ENCODE results near the gene MIOS. TPM values are rescaled to one million over a fixed set of nuclear protein-coding genes. Genes with fewer than 3 reads are reported as not detected.

The MIOS gene
- total RNA-seq, 1 donor from 2014 or later = 81.3 TPM

DNA sequence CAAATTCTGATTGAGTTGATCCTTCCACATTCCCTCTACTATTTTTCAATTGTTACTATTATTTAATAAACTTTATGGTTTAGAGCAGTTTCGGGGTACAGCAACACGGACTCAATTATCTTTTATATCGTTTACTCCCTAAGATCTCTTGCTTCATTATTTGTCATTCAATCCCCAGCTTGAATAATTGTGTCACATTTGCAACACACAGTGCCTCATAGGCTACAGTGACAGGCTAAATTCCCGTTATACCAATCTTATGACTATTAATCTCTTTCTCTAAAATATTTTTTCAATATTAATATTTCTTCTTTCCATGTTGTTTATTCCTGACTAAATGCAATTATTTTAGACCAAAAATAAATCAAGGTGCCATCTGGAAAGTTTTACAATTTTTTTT, 27.0 kb upstream of the MIOS start:
- ChIA-PET CTCF (interaction anchor here (1.1 to 4.7 kb wide), 4 partner anchors 358 to 677 kb away, joined by 3 to 44 read pairs (median 6); no protein-coding TSS in a partner anchor), POLR2A (no interaction called here)
- no peak for ATAC-seq (ENCODE audit: low read depth)
- intact Hi-C loops (cut with micrococcal nuclease) = loop anchor here (2.0 to 5.0 kb wide), 7 partner anchors 115 to 757 kb away; partner anchors contain the start of gene C1GALT1
- Mint-ChIP-seq H3K36me3 (ENCODE audit: low read depth) (no peaks in the 10 kb centered on the region), H3K4me1 (peaks cover 2% of the 10 kb centered on the region), H3K27ac (no peak overlapping the region), H3K9me3 (no peaks in the 10 kb centered on the region), H3K27me3 (peaks cover 8% of the 10 kb centered on the region), H3K4me3 (no peak overlapping the region)
- TF ChIP-seq, protein P1, sequence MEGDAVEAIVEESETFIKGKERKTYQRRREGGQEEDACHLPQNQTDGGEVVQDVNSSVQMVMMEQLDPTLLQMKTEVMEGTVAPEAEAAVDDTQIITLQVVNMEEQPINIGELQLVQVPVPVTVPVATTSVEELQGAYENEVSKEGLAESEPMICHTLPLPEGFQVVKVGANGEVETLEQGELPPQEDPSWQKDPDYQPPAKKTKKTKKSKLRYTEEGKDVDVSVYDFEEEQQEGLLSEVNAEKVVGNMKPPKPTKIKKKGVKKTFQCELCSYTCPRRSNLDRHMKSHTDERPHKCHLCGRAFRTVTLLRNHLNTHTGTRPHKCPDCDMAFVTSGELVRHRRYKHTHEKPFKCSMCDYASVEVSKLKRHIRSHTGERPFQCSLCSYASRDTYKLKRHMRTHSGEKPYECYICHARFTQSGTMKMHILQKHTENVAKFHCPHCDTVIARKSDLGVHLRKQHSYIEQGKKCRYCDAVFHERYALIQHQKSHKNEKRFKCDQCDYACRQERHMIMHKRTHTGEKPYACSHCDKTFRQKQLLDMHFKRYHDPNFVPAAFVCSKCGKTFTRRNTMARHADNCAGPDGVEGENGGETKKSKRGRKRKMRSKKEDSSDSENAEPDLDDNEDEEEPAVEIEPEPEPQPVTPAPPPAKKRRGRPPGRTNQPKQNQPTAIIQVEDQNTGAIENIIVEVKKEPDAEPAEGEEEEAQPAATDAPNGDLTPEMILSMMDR (IDR thresholded peaks at IDR 0.05) = no peak
- DNase-seq = no peak

DNA sequence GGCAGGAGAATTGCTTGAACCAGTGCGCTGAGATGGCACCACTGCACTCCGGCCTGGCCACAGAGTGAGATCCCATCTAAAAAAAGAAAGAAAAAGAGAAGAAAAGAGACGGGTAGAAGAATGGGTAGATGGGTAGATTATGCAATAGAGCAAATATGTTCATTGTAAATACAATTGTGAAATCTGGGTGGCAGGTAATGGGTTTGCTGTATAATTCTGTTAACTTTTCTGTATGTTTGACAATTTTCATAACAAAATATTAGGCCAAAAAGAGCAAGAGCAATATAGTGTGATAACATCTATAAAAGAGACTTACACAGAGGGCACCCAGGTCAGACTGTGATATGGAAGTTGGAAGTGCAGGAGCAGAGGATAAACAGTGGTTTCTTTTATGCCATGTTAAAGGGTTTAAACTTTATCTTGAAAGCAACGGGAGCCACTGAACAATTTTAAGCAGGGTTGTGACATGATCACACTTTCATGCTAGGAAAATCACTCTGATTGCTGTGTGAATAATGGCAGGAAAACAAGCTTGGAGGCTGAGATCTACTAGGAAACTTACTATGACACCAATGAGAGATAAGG, 24.3 kb upstream of the MIOS start:
- CTCF ChIA-PET = interaction anchor here (0.7 to 4.7 kb wide), 5 partner anchors 8 to 440 kb away, joined by 3 to 44 read pairs (median 7); partner anchors contain the start of gene C1GALT1
- peaks cover 2% of the 10 kb centered on the region for H3K4me1 Mint-ChIP-seq
- intact Hi-C loops (cut with micrococcal nuclease) = loop anchor here (5.0 kb wide), 1 partner anchor 590 kb away; no protein-coding TSS in a partner anchor

DNA sequence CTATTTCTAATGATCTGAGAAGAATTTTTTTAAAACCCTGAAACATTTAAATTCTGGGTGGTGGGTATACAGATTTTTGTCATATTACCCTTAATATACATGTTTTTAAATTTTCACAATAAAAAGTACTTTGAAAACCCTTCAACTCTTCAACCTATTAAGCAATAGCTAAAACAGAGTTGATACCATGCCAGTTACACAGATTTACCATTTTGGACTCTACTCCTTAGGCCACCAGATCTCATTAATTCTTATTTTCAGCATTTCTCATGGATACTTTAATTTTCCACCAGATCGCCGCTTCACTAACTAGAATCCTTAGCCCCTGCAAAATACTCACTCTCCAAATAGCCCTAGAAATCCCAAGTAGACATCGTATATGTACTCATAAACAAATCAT, 18.3 kb upstream of the MIOS start:
- H3K4me1 Mint-ChIP-seq = no peaks in the 10 kb centered on the region
- ChIA-PET POLR2A (no interaction called here), CTCF (no interaction called here)
- H3K4me3 Mint-ChIP-seq = no peak overlapping the region
- peaks cover 4% of the 10 kb centered on the region for H3K36me3 Mint-ChIP-seq (ENCODE audit: low read depth)
- no peaks in the 10 kb centered on the region for H3K9me3 Mint-ChIP-seq
- intact Hi-C loops (cut with micrococcal nuclease) = no loop called here
- no peak for ATAC-seq (ENCODE audit: low read depth)
- TF ChIP-seq, protein P1 (IDR thresholded peaks at IDR 0.05) = no peak
- H3K27me3 Mint-ChIP-seq = no peaks in the 10 kb centered on the region
- no peak for DNase-seq
- no peak overlapping the region for H3K27ac Mint-ChIP-seq

More for the DNA sequence above, 24.3 kb upstream of the MIOS start:
- TF ChIP-seq, protein P1 (IDR thresholded peaks at IDR 0.05) = no peak
- H3K4me3 Mint-ChIP-seq = no peak overlapping the region
- DNase-seq (no peak), ATAC-seq (ENCODE audit: low read depth) (no peak)
- no peaks in the 10 kb centered on the region for H3K36me3 Mint-ChIP-seq (ENCODE audit: low read depth)
- no peaks in the 10 kb centered on the region for H3K9me3 Mint-ChIP-seq
- H3K27ac Mint-ChIP-seq = no peak overlapping the region
- POLR2A ChIA-PET = no interaction called here
- peaks cover 6% of the 10 kb centered on the region for H3K27me3 Mint-ChIP-seq

DNA sequence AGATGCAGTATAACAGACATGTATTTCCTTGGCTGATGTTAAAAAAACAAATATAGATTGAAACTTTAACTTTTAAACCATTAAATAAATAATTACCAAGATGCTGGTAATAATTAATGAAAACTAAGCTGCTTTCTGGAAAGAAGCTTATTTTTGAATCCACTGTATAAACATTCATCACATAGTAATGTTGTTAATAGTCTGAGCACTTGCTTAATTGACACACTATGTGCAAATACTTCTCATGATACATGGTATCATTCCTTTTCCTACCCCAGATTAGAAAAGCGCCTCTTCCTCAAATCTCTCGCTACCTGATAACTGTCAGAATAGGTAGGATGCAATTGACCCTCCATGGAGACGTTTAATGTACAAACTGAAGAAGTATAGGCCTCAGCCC, 16.0 kb upstream of the MIOS start:
- Mint-ChIP-seq H3K4me1 (no peaks in the 10 kb centered on the region), H3K27ac (no peak overlapping the region), H3K36me3 (ENCODE audit: low read depth) (peaks cover 4% of the 10 kb centered on the region), H3K27me3 (no peaks in the 10 kb centered on the region), H3K4me3 (no peak overlapping the region), H3K9me3 (no peaks in the 10 kb centered on the region)
- ATAC-seq (ENCODE audit: low read depth) (no peak), DNase-seq (no peak)
- ChIA-PET CTCF (interaction anchor here (0.7 to 1.8 kb wide), 3 partner anchors 9 to 485 kb away, joined by 3 to 5 read pairs (median 3); no protein-coding TSS in a partner anchor), POLR2A (no interaction called here)
- TF ChIP-seq, protein P1 (IDR thresholded peaks at IDR 0.05) = no peak
- intact Hi-C loops (cut with micrococcal nuclease) = no loop called here

DNA sequence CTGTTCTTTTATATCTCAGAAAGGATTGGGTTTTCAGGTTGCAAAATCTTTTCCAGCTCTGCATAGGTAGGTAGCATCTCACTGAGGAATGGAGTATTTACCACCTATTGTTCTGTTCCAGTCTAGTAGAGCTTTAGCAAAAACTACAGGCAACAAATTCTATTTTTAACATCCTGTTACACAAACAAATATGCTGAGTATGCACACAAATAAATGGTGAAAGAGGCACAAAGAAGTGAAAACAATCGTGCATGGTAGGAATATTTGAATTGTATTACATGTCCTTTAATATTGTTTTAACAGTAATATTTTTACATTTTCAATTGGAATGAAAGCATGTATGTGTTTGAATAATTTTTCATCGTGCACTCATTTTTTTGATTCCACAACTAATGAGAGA, 14.5 kb upstream of the MIOS start:
- DNase-seq = no peak
- intact Hi-C loops (cut with micrococcal nuclease) = no loop called here
- ChIA-PET POLR2A (no interaction called here), CTCF (no interaction called here)
- Mint-ChIP-seq H3K4me1 (no peaks in the 10 kb centered on the region), H3K27me3 (no peaks in the 10 kb centered on the region), H3K36me3 (ENCODE audit: low read depth) (peaks cover 4% of the 10 kb centered on the region), H3K4me3 (no peak overlapping the region), H3K9me3 (no peaks in the 10 kb centered on the region), H3K27ac (no peak overlapping the region)
- ATAC-seq (ENCODE audit: low read depth) = no peak
- TF ChIP-seq, protein P1 (IDR thresholded peaks at IDR 0.05) = no peak
